ENCODE measurements around the gene ACTN2. TPM values are rescaled to one million over a fixed set of nuclear protein-coding genes. Genes with fewer than 3 reads are reported as not detected.

ACTN2 gene
- polyA plus RNA-seq, 3 donors: 0.40 to 1.9 (median 1.5) TPM

DNA sequence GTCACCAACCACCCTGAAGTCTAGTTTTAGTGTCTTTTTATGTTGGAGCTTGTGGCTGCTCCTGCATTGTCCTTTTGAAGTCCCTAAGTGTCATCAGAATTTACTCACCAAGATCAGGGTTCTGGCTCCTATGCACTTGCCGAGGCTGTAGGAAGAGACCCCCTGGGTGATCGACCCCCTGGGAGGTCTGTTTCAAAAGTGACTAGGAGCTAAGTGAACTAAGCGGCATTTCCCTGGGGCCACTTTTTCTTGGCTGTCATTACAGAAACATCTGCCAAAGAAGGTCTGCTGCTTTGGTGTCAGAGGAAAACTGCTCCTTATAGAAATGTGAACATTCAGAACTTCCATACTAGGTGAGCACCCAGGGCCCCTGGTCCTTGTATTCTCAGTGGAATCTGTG lies 39.4 kb downstream of the ACTN2 start:
- no peak overlapping the region for H3K27ac ChIP-seq (ENCODE audit: low read depth, low read length)

DNA sequence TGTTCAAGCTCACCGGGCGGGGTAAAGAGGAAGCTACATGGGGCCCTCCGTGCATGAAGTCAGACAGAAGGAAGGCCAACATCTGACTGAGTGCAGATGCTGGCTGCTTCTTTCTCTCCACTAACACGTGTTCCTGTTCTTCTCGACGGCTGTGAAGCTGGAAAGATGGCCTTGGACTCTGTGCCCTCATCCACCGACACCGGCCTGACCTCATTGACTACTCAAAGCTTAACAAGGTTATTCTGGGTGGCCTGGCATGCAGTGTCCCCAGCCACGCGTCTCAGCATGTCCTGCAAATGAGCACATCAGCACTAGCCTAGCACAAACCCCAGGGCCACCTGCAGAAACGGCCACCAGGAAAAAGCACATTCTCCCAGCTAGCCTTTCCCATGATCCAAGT lies 41.2 kb downstream of the ACTN2 start:
- H3K27ac ChIP-seq (ENCODE audit: low read depth, low read length): no peak overlapping the region
- WGBS, 3 donors: 58 to 85% (median 82%) methylated on average over 11 of the region's 11 CpGs

More for the DNA sequence above, 39.4 kb downstream of the ACTN2 start:
- WGBS, 3 donors: 62 to 72% (median 72%) methylated on average over 3 of the region's 3 CpGs

- H3K27ac ChIP-seq (ENCODE audit: low read depth, low read length): no peak overlapping the region
- 82 to 89% (median 88%) methylated on average over 4 of the region's 4 CpGs for WGBS, 3 donors
These were observed 42.5 kb downstream of the ACTN2 start for GRCh38 chr1:236728752-236729151.

- WGBS, 3 donors: 90 to 97% (median 93%) methylated on average over 3 of the region's 3 CpGs
- no peak overlapping the region for H3K27ac ChIP-seq (ENCODE audit: low read depth, low read length)
These were observed 47.4 kb downstream of the ACTN2 start for GRCh38 chr1:236733653-236734052.

- no peak overlapping the region for H3K27ac ChIP-seq (ENCODE audit: low read depth, low read length)
- 58 to 80% (median 70%) methylated on average over 8 of the region's 8 CpGs for WGBS, 3 donors
These were observed 48.0 kb downstream of the ACTN2 start for GRCh38 chr1:236734141-236734765.

DNA sequence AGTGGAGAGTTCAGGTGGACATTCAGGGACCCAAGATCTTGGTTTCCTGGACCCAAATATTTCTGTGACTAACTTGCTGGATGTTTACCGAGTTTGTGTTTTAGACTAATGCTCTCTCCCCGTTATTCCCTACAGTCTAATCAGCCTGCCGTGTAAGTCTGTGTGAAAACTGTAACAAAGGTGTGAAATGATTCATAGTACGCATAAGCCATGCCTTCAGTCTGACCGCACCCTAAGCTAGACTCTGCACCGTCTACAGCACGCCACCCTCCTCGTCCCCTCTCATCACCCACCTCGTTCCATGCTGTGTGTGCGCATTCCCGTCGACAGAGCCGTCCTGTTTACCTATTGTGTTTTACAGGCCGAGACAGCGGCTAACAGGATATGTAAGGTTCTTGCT lies 50.5 kb downstream of the ACTN2 start:
- WGBS, 3 donors: 85 to 91% (median 86%) methylated on average over 15 of the region's 15 CpGs

DNA sequence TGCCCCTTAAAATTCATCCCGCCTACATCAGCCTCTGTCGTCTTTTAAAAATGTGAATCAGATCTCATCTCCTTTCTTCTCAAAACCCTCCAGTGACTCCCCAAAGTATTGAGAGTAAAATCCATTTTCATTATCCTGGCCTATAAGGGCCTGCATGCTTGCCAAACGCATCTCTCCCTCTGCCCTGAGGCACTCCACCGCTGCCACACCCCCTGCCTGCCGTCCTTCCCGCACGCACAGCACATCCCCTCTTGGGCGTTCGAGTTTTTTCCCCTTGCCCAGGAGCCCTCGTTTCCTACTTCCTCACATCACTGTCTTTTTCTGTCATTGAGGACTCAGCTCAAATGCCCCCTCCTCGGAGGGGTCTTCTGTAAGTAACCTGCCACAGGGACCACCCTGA lies 55.5 kb downstream of the ACTN2 start:
- no peak overlapping the region for H3K27ac ChIP-seq (ENCODE audit: low read depth, low read length)
- WGBS, 3 donors: 70 to 87% (median 75%) methylated on average over 11 of the region's 11 CpGs

More for the DNA sequence above, 50.5 kb downstream of the ACTN2 start:
- no peak overlapping the region for H3K27ac ChIP-seq (ENCODE audit: low read depth, low read length)

GRCh38 chr1:236742421-236743160 lies 56.3 kb downstream of the ACTN2 start:
- WGBS, 3 donors: 89 to 93% (median 92%) methylated on average over 10 of the region's 10 CpGs
- H3K27ac ChIP-seq (ENCODE audit: low read depth, low read length): no peak overlapping the region

DNA sequence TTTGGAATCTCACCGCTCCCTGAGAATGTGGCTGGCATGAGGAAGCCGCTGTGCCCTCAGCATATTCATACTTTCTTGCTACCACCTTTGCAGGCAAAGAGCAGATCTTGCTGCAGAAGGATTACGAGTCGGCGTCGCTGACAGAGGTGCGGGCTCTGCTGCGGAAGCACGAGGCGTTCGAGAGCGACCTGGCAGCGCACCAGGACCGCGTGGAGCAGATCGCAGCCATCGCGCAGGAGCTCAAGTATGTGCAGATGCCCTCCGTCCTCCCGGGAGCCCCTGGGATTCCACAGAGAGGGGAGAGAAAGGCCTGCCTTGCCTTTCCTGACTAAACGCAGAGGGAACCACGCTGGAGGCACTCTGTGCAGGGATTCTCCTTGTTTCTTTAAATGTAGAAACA lies 58.2 kb downstream of the ACTN2 start:
- no peak overlapping the region for H3K27ac ChIP-seq (ENCODE audit: low read depth, low read length)
- WGBS, 3 donors: 92 to 96% (median 94%) methylated on average over 22 of the region's 22 CpGs

DNA sequence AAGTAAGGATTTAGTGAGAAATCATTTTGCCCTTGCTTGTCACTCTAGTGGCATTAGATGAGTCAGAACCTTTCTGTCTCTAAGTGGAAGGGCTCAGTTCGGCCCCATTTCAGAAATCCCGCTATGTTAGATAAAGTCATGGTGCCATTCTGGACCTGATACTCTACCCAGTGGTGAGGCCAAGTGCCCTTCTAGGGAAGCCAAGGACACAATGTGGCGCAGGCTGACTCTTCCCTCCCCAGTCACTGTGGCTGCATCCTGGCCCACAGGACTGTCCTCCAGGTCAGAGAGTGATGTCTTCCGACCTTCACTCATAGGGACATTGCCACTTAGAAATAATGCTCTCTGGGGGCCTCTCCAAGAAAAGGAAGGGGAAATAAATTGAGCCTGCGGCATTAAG lies 60.5 kb downstream of the ACTN2 start:
- WGBS, 3 donors: 78 to 88% (median 88%) methylated on average over 5 of the region's 5 CpGs
- H3K27ac ChIP-seq (ENCODE audit: low read depth, low read length): no peak overlapping the region

DNA sequence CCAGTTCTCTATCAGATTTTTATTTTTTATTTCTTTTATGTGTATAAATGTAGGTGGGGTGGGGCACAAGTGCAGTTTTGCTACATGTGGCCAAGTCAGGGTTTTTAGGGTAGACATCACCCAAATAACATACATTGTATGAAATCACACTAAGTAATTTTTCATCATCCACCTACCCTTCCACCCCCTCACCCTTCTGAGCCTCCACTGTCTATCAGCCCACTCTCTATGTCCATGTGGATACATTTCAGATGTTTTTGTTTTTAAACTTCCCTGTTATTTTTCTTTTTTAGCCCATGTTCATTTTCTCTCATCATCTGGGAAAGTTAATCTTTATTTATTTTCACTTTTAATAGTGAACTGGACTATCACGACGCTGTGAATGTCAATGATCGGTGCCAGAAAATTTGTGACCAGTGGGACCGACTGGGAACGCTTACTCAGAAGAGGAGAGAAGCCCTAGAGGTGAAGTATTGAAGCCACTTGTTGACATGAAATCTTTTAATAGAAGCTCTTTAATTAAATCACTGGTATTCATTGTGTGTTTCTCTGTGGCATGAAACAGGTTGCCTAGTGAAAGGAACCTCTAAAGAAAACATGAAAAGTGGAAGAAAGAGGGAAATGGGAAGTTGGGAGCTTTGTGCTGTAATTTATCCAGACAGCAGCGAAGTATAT lies 61.1 kb downstream of the ACTN2 start:
- 80 to 87% (median 83%) methylated on average over 6 of the region's 6 CpGs for WGBS, 3 donors
- H3K27ac ChIP-seq (ENCODE audit: low read depth, low read length): no peak overlapping the region

DNA sequence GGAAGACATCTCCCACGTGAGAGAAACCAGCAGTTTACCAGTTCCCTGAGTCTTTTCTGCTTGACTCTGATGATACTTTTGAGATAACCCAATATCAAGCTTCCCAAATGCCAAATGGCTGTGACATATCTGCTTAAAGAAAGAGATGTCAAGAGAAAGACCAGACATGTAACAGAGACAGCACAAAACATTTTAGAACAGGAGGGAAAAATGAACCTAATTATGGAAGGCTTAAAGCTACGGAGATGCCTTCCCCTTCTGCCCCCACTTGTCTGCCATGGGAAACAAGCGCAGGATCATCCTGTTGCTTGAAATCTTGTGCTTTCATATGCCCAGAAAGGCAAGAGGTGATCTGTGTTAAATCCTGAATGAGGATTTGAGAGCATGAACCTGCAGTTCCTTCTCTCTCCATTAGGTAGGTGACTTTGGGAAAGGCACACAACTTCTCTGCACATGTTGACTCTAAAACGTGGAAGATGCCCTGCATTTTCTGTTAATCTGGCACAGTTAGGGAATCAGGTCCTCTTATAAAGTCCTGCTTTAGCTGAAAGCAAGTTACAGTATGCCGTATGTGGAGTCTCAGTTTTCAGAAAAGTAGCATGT lies 62.1 kb downstream of the ACTN2 start:
- WGBS, 3 donors: 70 to 77% (median 76%) methylated on average over 5 of the region's 5 CpGs

DNA sequence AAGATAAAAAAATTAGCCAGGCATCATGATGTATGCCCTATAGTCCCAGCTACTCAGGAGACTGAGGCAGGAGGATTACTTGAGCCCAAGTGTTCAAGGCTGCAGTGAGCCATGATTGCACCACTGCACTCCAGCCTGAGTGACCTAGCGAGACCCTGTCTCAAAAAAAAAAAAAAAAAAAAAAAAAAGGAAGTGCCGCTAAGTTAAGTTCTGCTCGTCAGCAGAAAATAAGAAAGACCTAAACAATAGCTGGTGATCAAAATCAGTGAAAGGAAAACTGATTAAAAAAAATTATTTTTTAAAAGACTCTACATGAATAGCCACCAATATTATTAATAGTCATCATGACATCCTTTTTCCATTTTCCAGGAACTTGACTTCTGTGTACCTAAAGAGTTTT lies 64.6 kb downstream of the ACTN2 start:
- H3K27ac ChIP-seq (ENCODE audit: low read depth, low read length): no peak overlapping the region
- WGBS, 3 donors: 35 to 84% (median 46%) methylated on average over 3 of the region's 3 CpGs

More for the DNA sequence above, 62.1 kb downstream of the ACTN2 start:
- no peak overlapping the region for H3K27ac ChIP-seq (ENCODE audit: low read depth, low read length)

DNA sequence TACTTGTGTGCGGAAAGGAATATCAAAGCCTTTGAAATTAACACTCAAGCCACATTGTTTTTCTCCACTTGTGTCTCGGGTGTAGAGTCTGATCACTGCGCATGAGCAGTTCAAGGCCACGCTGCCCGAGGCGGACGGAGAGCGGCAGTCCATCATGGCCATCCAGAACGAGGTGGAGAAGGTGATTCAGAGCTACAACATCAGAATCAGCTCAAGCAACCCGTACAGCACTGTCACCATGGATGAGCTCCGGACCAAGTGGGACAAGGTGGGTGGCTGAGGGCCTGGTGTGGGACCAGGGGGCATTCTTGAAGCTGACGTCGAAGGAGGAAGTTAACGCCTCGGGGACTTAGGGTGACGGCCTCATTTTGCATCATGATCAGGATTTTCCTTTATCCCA lies 65.1 kb downstream of the ACTN2 start:
- 83% methylated on average over 16 of the region's 16 CpGs for WGBS, 3 donors
- H3K27ac ChIP-seq (ENCODE audit: low read depth, low read length): no peak overlapping the region

DNA sequence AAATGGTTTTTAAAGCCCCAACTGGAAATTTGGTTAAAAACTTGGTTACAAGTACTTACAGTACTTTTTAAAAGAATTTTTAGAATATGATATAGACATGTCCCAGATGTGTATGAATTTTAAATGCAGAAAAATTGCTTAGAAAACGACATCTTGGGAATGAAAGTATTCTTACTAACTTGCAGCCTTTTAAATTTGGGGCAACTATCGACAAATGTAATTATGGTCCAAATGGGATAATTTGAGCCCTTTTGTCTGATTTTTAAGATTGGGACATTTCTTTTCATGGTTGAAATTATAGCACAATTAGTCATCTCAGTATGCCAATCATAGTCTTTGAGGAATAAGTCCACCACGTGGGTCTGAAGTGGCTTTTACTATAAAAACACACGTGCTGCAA lies 65.6 kb downstream of the ACTN2 start:
- WGBS, 3 donors: 76 to 79% (median 76%) methylated on average over 4 of the region's 4 CpGs
- no peak overlapping the region for H3K27ac ChIP-seq (ENCODE audit: low read depth, low read length)

- H3K27ac ChIP-seq (ENCODE audit: low read depth, low read length): no peak overlapping the region
These were observed 67.2 kb downstream of the ACTN2 start for GRCh38 chr1:236753516-236753915.

DNA sequence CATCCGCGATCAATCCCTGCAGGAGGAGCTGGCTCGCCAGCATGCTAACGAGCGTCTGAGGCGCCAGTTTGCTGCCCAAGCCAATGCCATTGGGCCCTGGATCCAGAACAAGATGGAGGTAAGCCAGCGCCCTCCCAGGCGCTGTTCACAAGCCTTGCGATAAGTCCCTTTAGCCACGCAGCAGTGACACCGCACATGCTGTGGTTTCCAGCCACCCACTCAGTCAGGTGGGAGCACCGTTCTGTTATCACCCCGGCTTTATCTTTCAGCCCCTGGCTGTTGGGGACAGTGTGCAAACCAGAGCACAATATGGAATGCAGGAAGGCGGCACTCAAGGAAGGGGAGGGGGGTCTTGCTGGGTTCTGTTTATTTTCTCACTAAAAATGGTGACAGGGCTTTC lies 67.7 kb downstream of the ACTN2 start:
- H3K27ac ChIP-seq (ENCODE audit: low read depth, low read length): no peak overlapping the region

More at GRCh38 chr1:236753516-236753915, 67.2 kb downstream of the ACTN2 start:
- WGBS, 3 donors: 62 to 92% (median 69%) methylated on average over 5 of the region's 5 CpGs

DNA sequence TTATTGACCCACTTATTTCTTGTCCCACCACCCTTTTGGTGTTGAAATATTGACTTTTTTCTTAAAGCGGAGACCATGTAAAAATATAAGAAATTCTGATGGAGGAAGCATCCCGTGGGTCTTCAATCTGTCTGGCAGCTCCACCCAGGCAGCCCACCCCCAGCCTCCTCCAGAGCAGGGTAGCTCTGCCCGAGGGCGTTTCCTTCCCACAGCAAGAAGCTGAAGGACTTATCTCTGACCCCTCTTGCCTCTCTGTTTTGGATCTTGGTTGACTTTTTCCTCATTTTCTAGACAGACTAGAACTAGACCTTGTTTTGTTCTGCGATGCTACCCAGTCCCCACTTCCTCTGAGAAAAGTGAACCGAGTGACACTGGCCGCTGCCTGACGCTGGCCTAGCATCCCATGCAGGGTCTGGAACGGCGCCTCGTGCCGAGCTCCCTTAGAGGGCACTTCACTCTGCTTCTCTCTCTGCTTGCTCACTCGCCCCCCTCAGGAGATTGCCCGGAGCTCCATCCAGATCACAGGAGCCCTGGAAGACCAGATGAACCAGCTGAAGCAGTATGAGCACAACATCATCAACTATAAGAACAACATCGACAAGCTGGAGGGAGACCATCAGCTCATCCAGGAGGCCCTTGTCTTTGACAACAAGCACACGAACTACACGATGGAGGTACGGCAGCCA lies 68.4 kb downstream of the ACTN2 start:
- H3K27ac ChIP-seq (ENCODE audit: low read depth, low read length): no peak overlapping the region
- WGBS, 3 donors: 86 to 91% (median 88%) methylated on average over 18 of the region's 18 CpGs

More for the DNA sequence above, 67.7 kb downstream of the ACTN2 start:
- 89 to 91% (median 90%) methylated on average over 14 of the region's 14 CpGs for WGBS, 3 donors

Measured in adipose tissue (tissue), 3 donors.